Measurements from ENCODE around the gene PDE4C.
A peak's percentile ranks its signal among the peaks of the same experiment; 100 is the strongest.

Gene PDE4C

DNA sequence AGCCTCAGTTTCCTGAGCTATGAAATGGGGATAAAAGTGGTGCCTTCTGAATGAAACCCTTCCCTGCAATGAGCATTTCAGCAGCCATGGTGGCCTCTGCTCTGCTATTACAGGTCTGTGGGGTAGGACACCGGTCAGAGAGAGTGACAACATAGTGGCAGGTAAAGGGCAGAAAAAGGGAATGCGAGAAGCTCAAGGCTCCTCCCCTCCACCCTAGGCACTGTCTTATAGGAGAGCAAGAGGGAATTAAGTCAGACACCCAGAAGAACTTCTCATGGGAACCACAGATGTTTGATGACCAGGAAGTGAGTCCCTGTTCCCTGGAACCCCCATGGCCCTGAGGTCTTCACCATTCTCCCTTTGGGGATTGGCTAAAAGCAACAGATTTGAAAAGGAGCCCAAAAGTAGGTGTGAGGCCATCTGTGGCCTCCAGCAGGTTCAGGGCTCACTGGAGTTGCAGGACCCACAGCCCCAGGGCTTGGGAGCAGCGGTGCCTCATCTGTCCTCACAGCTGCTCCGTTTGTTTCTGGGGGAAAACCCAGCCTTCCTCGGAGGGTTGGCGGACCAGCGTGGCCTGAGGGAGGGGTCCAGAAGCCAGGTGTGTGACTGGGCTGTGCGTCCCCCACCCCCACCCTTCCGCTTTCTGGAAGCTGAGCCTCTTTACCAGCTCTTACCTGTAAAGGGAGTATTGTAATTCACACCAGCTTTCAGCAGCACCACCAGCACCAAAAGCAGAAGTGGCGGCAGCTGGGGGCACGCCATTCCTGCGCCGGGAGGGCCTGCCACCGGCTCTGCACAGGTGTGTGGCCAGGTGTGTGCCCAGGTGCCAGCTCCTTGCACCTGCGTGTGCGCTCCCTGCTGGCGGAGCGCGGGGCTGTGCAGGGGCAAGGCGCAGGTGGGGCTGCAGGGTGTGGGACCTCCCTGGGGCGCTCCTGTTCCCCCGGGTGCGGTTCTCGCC, 28.6 kb upstream of the PDE4C start:
- DNase-seq: peak; percentile 82

DNA sequence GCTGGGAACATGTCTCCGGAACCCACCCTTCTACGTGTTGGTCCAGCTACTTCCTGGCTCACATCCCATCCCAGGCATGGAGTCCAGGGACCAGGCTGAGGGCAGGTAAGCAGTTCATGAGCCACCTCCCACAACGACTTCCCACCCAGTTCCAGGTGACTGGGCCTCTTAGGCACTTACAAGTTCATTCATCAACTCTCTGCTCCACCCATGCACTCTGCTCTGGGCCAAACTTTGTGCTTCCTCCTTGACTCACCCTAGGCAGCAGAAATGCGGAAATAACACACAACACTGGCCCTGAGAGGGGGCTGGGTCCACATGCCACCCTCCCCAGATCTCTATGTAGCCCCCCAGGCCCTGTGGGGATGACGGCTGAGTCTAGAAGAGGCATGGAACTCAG, 27.5 kb upstream of the PDE4C start:
- DNase-seq: no peak

DNA sequence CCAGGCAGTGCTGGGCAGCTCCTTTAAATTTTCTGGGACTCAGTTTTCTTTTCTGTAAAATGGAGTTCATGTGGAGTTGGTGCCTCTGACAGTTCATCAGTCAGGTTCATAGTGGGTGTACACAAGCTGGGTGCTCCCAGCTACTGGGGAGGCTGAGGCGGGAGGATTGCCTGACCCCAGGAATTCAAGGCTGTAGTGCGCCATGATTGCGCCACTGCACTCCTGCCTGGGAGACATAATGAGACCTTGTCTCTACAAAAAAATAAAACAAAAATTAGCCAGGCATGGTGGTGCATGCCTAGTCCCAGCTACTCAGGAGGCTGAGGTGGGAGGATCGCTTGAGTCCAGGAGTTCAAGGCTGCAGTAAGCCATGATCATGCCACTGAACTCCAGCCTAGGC, 26.9 kb upstream of the PDE4C start:
- no peak for DNase-seq

DNA sequence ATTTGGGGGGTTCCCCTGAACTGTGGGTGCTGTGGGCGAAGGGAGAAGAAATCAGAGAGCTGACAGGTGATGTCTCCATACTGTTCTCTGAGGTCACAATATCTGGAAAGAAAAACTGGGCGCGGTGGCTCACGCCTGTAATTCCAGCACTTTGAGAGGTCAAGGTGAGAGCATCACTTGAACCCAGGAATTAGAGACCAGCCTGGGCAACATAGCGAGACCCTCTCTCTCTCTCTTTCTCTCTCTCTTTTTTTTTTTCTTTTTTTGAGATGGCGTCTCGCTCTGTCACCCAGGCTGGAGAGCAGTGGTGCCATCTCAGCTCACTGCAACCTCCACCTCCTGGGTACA, 26.1 kb upstream of the PDE4C start:
- no peak for DNase-seq

DNA sequence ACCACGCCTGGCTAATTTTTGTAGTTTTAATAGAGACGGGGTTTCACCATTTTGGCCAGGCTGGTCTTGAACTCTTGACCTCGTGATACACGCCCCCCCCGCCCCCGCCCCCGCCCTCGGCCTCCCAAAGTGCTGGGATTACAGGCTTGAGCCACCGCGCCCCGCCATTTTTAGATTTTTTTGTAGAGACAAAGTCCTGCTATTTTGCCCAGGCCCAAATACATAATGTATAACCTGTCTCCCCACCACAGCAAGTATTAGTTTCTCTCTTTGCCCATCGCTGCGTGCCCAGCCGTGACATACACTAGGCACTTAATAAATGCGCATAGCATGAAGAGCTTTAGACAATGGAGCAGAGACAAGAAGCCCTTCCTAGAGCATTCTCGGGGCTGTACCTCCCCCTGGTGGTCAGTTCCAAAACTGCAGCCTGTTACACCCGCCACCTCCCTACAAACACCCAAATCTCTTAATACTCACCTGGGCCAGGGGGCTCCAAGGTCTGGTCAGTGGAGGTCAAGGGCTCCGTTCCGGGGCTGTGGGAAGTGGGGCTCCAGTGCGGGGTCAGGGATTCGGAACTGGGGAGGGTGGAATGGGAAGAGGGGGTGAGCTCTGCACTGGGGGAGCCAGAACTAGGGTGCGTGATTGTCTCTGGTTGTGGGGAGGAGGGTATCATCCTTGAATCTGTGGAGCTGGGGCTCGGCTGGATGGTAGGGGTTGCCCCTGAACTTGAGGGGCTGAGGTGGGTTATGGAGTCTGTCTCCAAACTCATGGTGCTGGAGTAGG, 25.5 kb upstream of the PDE4C start:
- DNase-seq: peak; percentile 75

DNA sequence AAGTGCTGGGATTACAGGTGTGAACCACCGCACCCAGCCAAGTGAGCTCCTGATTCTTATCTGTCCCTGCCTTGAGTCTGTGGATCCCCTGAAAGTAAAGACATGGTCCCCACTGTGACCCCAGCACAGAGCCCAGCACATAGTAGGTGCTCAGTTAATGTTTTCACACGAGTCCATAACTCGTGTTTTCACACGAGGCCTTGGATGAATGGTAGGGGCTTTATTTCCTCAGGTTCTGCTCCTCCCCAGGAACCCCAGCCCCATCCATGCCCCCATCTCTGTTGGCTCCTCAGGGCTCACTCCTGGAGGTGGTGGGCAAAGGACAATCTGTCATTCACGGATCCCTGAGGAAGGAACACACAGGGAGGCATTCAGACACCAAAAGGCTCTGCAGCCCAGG, 23.6 kb upstream of the PDE4C start:
- no peak for DNase-seq

DNA sequence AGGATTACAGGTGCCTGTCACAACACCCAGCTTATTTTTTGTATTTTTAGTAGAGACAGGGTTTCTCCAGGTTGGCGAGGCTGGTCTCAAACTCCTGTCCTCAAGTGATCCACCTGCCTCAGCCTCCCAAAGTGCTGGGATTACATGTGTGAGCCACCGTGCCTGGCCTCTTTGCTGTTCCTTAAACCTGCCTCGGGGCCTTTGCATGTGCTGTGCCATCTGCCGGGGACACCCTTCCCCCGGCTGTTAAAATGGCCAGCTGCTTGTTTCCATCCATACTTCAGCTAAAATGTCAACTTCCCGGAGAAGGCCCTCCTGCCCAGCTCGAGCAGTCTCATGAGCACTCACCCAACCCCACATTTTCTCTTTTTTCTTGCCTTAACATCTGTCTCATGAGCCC, 19.1 kb upstream of the PDE4C start:
- DNase-seq: no peak

DNA sequence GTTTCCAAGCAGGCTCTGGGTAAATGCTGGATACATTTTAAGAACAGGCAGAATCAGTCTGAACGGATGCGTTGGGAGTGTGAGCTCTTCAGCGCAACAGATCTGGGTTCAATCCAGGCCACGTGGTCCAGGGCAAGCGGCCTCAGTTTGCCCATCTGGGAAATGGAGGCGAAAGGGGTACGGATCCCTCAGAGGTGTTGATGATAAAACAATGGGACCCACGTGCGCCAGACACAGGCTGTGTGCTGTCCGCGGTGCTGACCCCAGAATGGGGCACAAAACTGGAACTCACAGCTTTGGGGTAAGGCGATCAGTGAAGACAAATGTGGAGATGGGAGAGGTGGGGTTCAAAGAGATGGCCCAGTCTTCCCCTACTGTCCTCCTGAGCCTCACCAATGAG, 13.1 kb upstream of the PDE4C start:
- no peak for DNase-seq

DNA sequence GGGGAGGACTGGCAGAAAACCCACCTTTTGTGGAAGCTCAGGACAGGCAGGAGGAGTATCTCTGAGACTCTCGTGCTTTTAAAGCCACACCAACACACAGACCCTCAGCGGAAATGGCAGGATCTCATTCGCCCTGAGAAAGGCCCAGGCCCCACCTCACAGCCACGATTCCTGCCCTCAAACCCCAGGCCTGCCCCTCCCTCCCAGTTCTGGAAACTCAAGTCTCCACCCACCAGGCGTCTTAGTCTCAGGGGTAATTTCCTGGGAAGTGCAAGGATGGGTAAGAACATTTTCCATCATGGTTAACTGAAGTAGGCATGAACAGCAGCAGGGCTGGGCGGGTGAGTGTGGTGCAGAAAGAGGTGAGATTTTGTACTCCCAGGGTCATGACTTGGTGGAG, 8.0 kb upstream of the PDE4C start:
- DNase-seq: no peak

DNA sequence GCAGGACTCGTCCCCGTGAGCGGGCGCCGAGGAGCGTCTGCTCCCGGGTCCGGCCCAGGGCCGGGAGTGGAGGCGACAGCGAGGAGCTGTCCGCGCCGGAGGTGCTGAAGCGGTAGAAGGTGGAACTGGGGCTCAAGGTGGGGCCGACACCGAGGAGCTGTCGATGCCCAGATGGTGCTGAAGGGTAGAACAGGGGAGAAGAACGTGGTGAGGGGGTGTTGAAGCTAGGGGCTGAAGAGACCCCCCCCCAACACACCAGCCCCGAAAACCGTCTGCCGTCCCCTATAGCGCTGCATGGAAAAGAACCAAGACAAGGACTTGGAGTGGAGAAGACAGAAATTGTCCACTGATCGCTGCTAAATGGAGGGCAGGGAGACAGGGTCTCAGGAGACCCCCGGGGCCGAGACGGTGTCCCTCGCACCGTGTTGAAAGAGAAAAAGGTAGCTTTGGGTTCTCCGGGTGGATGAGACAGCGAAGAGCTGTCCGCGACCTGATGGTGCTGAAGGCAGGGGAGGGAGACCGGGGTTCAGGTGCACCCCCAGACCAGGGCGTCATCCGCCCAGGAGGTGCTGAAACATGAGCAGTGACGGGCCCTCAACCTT, 7.1 kb upstream of the PDE4C start:
- peak; percentile 84 for DNase-seq

DNA sequence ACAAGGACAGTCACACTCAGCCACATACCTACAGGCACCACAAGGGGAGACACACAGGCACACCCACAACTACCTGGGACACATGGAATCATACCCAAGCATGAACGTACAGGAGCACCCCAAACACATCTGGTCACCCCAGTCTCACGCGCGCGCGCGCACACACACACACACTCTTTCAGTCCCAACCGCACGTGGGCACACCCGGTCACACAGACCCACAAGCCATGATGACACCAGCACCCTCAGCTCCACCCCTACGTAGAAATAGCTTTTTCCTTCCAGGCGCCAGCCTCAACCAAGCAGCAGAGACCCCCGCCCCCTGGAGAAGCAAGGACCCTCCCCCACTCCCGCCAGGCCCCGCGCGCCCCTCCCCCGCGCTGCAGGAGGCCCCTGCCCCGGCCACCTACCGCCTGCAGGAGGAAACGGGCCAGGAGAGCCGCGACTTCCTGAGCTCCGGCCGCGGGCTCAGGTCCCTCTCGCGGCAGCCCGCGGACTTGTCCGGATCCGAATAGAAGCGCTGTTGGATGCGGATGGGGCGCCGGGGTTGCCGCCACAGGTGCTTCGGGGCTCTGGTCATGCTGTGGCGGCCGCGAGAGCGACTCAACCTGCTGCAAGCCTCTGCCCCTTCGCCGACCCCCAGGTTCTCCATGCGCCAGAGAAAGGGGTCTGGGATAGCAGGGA, 6.4 kb upstream of the PDE4C start:
- peak; percentile 87 for DNase-seq

DNA sequence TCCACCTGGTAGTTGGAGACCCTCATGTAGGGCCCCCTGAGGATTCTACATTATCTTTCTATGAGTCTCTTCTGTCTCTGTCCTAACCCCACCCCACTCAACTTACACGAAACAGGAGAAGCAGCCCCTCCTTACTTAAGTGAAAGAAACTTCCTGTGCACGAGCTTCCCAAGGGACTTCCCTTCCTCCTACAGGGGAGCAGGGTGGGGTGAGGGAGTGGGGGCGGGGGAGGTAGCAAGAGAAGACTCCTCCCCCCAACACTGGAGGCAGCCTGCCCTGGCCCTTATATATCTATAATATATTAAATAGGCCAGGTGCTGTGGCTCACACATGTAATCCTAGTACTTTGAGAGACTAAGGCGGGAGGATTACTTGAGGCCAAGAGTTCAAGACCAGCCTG, 5.5 kb upstream of the PDE4C start:
- DNase-seq: no peak

DNA sequence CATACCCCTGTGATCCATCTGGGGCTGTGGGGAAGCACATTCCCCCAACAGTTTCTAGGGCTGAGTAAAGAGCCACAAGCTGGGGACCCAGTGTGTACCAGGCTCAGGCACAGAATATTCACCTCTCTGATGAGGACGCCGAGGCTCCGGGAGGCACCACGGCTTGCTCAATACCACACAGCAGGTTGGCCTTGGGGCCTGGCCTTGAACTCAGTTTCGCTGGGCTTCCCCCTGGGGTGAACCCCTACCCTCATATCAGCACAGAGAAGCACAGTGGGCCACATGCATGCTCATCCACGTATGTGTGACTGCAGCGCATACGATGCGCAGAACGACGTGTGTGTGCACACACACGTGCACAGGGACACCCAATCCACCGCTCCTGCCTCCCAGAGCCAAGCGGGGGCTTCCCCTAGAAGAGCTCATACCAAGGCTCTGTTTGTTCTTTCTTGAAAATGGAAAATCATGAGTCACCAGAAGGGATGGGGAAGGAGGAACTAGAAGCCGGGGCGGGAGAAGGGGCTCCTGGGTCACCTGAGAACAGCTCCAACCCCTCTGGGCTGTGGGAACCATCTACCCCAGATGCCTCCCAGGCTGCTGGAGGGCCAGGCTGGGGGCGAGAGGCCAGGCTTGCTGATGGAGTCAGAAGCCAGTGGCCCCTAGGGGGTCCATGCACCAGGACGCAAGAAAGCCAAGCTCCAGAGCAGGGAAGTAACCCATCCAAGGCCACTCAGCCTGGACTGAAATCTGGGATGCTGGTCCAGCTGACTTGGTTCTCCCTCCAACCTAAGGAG, 4.9 kb upstream of the PDE4C start:
- no peak for DNase-seq

DNA sequence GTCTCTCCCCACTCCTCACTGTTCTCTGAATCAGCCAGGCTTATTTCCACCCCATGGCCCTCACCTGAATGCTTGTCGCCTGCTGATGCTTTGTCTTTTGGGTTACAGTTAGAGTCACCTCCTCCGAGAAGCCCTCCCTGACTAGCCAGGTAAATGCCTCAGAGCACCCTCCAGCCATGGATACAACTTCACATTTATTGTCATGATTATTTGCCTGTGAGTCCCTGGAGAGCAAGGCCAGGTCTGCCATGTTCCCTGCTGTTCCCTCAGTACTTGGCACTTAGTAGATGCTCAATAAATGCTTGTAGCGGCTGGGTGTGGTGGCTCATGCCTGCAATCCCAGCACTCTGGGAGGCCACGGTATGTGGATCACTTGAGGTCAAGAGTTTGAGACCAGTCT, 3.7 kb upstream of the PDE4C start:
- DNase-seq: no peak

DNA sequence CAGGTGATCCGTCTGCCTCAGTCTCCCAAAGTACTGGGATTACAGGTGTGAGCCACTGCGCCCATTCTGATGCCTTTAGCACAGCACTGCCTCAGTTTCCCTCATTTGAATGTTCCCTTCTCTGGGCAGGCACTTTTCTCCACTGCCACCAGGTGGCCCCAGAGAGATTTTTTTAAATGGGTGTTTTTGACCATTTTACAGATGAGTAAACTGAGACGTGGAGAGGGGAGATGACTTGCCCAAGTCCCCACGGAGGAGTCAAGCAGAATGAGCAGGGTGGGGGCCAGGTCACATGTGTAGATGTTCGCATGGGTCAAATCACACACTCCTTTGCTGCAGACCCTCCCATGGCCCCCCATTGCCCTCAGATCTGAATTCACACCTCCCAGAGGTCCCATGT, 3.2 kb upstream of the PDE4C start:
- peak; percentile 30 for DNase-seq

DNA sequence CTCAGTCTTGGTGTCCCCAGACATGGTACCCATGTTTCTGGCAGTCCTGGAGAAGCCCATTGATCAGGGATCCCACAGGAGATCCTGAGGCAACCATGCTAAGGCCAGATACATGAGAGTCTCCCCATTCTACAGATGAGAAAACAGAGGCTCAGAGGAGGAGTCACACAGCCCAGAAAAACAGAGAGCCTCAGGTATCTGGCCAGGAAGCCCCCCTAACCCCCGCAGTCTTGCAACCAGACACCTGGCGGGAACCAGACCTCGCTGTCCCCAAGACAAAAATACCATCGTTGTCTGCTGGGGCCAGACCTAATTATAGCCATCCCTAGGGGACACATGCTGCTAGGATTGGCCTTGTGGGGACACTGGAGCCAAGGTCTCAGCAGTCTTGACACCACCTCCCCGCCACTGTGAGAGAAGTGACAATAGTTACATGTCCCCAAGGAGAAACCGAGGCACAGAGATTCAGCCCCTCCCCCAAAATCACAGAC, 1.6 kb upstream of the PDE4C start:
- DNase-seq: no peak

DNA sequence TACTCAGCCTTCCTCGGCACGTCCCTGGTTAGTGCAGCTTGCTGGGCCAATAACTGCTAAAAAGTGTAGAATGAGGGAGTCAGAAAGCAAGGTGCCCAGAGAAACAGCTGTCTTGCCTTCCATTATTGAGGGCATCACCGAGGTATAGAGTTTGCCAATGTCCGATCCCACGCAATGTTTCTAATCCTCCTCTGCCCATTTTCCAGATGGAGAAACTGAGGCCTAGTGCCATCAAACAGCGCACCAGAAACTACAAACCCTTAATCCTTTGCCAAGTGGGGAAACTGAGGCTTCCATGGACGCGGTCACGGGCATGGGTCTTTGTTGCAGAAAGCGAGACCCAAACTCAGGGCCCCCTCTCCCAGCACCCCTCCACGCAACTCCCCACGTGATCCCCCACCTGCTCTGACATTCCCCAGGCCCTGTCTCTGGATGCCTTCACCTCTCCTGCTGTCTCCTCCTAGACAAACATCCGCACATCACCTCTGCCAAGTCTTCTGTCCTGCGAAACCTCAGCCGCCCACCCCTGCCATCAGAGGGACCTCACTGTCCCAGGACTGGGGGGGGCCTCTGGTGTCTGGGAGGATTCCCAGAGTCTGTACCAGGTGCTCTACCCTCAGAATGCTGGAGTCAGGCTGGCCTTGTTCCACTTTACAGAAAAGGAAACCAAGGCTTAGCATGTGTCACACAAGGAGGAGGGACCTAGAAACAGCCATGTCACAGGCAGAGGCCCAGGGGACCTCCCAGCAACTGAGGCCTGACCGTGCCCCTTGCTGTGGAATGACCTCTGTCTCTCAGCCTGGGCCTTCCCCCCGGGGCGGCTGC, 930 bp upstream of the PDE4C start:
- no peak for DNase-seq

DNA sequence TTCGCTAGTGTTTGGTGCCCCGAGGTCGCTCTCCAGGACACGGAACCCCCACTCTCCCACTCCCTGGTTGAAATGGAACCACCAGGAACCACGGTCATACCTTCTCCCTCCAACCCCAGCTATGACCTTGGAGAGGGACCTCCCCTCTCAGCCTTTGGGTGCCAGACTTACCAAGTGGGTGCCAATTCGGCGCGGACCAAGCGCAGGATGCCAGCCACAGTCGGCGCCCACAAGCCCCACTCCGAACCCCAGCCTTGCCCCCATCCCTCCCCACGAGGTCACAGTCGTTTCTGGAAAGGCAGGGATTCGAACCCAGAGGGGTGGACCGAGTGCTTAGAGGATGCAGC, 910 bp downstream of the PDE4C start:
- DNase-seq: no peak

DNA sequence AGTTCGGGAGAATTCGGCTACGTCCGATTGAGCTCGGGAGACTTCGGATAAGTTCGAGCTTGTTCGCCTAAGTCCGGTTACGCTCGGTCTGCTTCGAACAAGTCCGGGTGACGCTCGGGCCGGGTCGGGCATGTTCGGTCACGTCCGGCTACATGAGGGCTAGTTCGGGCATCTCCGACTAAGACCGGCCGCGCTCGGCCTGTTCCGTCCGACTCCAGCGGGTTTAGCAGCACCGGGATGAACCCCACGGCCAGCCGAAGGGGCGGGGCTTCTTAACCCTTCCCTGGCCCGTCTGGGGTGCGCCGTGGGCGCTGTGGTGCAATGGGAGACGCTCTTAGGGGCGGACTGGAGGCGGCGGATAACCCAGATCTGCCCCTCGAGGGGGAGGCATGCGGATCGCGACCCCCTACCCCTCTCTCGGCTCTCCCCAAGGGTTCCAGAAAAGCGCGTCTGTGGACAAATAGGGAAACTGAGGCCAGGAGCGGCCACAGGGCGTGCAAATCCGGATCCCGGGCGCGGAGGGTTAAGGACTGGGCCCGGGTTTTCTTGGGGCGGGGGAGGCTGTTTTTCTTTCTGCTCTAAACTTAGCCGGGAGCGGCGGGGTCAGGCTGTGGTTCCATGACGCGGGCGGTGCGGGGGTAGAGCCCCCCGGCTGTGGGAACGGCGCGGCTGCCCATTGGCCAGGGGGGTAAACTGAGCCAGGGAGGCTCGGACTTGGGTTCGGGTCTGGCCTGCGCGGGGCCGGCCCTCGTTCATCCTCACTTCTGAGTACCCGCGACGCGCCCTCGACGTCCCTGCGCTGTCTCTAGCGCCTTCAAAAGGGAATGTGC, 1.5 kb downstream of the PDE4C start:
- DNase-seq: peak; percentile 99

DNA sequence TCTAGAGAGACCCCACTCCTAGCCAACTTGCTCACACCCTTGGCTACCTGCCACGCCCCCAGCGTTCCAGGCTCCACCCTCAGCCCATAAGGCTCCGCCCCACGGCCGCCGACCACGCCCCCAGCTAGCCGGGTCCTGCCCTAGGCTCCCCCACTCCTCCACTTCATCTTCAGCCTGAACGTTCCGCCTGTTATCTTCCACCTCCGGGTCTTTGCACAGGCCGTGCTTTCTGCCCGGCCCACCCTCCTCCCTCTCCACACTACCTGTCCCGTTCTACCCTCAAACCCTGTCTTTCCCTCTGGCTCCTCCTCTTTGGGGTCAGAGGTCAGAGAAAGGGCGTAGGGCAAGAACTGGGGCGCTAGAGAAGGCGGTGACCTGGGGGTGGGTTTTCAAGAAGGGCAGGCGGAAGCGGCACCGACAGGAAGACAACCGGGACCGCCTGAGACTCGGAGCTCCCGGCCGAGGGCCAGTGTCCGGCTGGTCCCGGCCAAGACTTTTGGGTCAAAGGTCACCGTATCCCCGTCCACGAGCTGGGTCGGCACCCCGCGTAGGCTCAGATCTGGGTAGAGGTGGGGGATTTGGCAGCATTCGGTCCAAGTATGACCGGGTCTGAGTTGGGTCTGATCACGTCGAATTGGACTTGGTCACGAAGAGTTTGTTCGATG, 2.2 kb downstream of the PDE4C start:
- DNase-seq: peak; percentile 74
